H1 (cell line): Measurements from ENCODE around the gene RABEP2. TPM values are rescaled to one million over a fixed set of nuclear protein-coding genes. Genes with fewer than 3 reads are reported as not detected.

Source experiments
- CTCF ChIA-PET: fragments of 300-600 bp; sonication (Branson Sonifier 250); formaldehyde crosslinking; loops from one replicate; lab custom pipeline; 2021; ENCODE audit not compliant: partially characterized antibody; lab: Charles Lee
- POLR2A ChIA-PET: fragments of 300-600 bp; sonication (Branson Sonifier 250); formaldehyde crosslinking; loops from one replicate; lab custom pipeline; 2021; ENCODE audit warnings: inconsistent platforms; ENCODE audit not compliant: partially characterized antibody; lab: Charles Lee
- DNase-seq, 2 experiments: peaks; one replicate each; pipeline versions ENCODE4 v3.0.0 to v3.0.0-alpha.2; 2010 to 2022; ENCODE audit warnings: low spot score in 2 of 2, low read depth in 1 of 2, mixed read lengths in 1 of 2
- FAIRE-seq: peaks from 2 replicates; lab custom pipeline; 2011; peaks lifted over from hg19 to GRCh38; lab: Jason Lieb, UNC
- H2AFZ ChIP-seq: 2 replicates; pipeline ENCODE4 v1.8.1; 2012; ENCODE audit warnings: low read length, inconsistent platforms
- H2AK5ac ChIP-seq: 2 replicates; pipeline ENCODE4 v1.6.1; 2013; ENCODE audit warnings: low read depth, low read length
- H2BK120ac ChIP-seq: replicated peaks from 2 replicates; pipeline ENCODE3; 2013; ENCODE audit warnings: low read depth, low read length, inconsistent platforms
- H2BK12ac ChIP-seq: 2 replicates; pipeline ENCODE4 v1.6.1; 2013; ENCODE audit warnings: low read depth, low read length
- H2BK15ac ChIP-seq: 2 replicates; pipeline ENCODE4 v1.6.1; 2013; ENCODE audit warnings: low read length
- H2BK20ac ChIP-seq: 2 replicates; pipeline ENCODE4 v1.6.1; 2013; ENCODE audit warnings: low read length
- H2BK5ac ChIP-seq: 2 replicates; pipeline ENCODE4 v1.6.1; 2013; ENCODE audit warnings: low read depth, low read length
- H3K14ac ChIP-seq: 2 replicates; pipeline ENCODE4 v1.6.1; 2013; ENCODE audit warnings: inconsistent platforms; ENCODE audit not compliant: insufficient read length
- H3K18ac ChIP-seq: 2 replicates; pipeline ENCODE4 v1.6.1; 2013; ENCODE audit warnings: low read length; ENCODE audit errors: extremely low read depth
- H3K23ac ChIP-seq: 2 replicates; pipeline ENCODE4 v1.6.1; 2013; ENCODE audit warnings: inconsistent platforms; ENCODE audit not compliant: insufficient read length
- H3K23me2 ChIP-seq: 2 replicates; pipeline ENCODE4 v1.6.1; 2013; ENCODE audit warnings: low read depth, low read length
- H3K27ac ChIP-seq: 2 replicates; pipeline ENCODE4 v1.6.1; 2011; ENCODE audit warnings: low read depth, low read length, inconsistent platforms
- H3K27me3 ChIP-seq, 4 experiments: replicated peaks in 1 of 4; 1 replicate in 1 of 4; 2 replicates in 3 of 4; pipeline versions ENCODE4 v1.6.1 to v1.8.1; 2011 to 2013; ENCODE audit warnings: low read length in 3 of 4, mild to moderate bottlenecking in 3 of 4, inconsistent platforms in 2 of 4, mixed read lengths in 2 of 4, moderate library complexity in 1 of 4; ENCODE audit not compliant: control insufficient read depth in 3 of 4, insufficient read depth in 3 of 4; ENCODE audit errors: extremely low read depth in 1 of 4
- H3K36me3 ChIP-seq, 4 experiments: 2 replicates each; pipeline versions ENCODE4 v1.6.1 to v1.8.1; 2011 to 2013; ENCODE audit warnings: mild to moderate bottlenecking in 4 of 4, low read length in 3 of 4, moderate library complexity in 2 of 4, control low read depth in 1 of 4, inconsistent platforms in 1 of 4; ENCODE audit not compliant: insufficient read depth in 4 of 4, control insufficient read depth in 2 of 4
- H3K4ac ChIP-seq: replicated peaks from 2 replicates; pipeline ENCODE3; 2013; ENCODE audit warnings: low read length, low read depth, mixed read lengths, inconsistent platforms; ENCODE audit not compliant: insufficient read length
- H3K4me1 ChIP-seq, 4 experiments: replicated peaks in 1 of 4; 1 replicate in 1 of 4; 2 replicates in 3 of 4; pipeline versions ENCODE4 v1.6.1 to v1.8.1; 2011 to 2013; ENCODE audit warnings: low read length in 3 of 4, inconsistent platforms in 2 of 4, mixed read lengths in 1 of 4; ENCODE audit not compliant: insufficient read depth in 4 of 4, control insufficient read depth in 3 of 4
- H3K4me2 ChIP-seq, 2 experiments: 2 replicates each; pipeline versions ENCODE4 v1.6.1 to v1.8.1; 2011 to 2013; ENCODE audit warnings: low read depth in 2 of 2, low read length in 2 of 2, control low read depth in 1 of 2, inconsistent platforms in 1 of 2, mild to moderate bottlenecking in 1 of 2; ENCODE audit not compliant: insufficient read depth in 1 of 2
- H3K4me3 ChIP-seq, 4 experiments: fragments of 200-600, 300-600 bp in 1 of 4; sonication (generic), shearing (Covaris generic), sonication (Bioruptor Twin) in 1 of 4; 2 replicates each; pipeline versions ENCODE4 v1.5.1 to v1.8.1; 2011 to 2016; ENCODE audit warnings: low read length in 4 of 4, low read depth in 3 of 4, control low read depth in 2 of 4, inconsistent platforms in 2 of 4, mild to moderate bottlenecking in 2 of 4, mixed read lengths in 1 of 4, moderate library complexity in 1 of 4; ENCODE audit not compliant: insufficient read depth in 2 of 4; ENCODE audit errors: extremely low read depth in 1 of 4
- H3K56ac ChIP-seq: replicated peaks from 2 replicates; pipeline ENCODE3; 2013; ENCODE audit warnings: low read depth, mild to moderate bottlenecking, mixed read lengths, low read length, inconsistent platforms; ENCODE audit not compliant: insufficient read length
- H3K79me1 ChIP-seq: 2 replicates; pipeline ENCODE4 v1.6.1; 2013; ENCODE audit warnings: low read depth, low read length, control low read depth
- H3K79me2 ChIP-seq, 2 experiments: 2 replicates each; pipeline versions ENCODE4 v1.6.1 to v1.8.1; 2012 to 2013; ENCODE audit warnings: low read length in 2 of 2, mild to moderate bottlenecking in 2 of 2, inconsistent platforms in 1 of 2; ENCODE audit not compliant: insufficient read depth in 2 of 2, control insufficient read depth in 1 of 2
- H3K9ac ChIP-seq, 4 experiments: replicated peaks in 1 of 4; 1 replicate in 1 of 4; 2 replicates in 3 of 4; pipeline versions ENCODE4 v1.6.1 to v1.8.1; 2011 to 2013; ENCODE audit warnings: low read depth in 3 of 4, low read length in 3 of 4, control low read depth in 2 of 4, mild to moderate bottlenecking in 2 of 4, moderate library complexity in 2 of 4, inconsistent platforms in 1 of 4; ENCODE audit errors: extremely low read depth in 1 of 4
- H3K9me3 ChIP-seq, 2 experiments: 2 replicates each; pipeline versions ENCODE4 v1.6.1 to v1.8.1; 2012 to 2013; ENCODE audit warnings: mild to moderate bottlenecking in 2 of 2, moderate library complexity in 2 of 2, control low read depth in 1 of 2, inconsistent platforms in 1 of 2, low read depth in 1 of 2, low read length in 1 of 2, mixed read lengths in 1 of 2; ENCODE audit not compliant: insufficient read depth in 2 of 2
- H4K20me1 ChIP-seq, 2 experiments: replicated peaks in 1 of 2; 2 replicates each; pipeline versions ENCODE3 to v1.8.1; 2011 to 2013; ENCODE audit warnings: inconsistent platforms in 2 of 2, low read length in 2 of 2, mild to moderate bottlenecking in 1 of 2; ENCODE audit not compliant: insufficient read depth in 2 of 2, control insufficient read depth in 1 of 2
- H4K5ac ChIP-seq: 2 replicates; pipeline ENCODE4 v1.6.1; 2013; ENCODE audit warnings: low read length, low read depth, mixed read lengths, inconsistent platforms; ENCODE audit not compliant: insufficient read length
- H4K8ac ChIP-seq: 2 replicates; pipeline ENCODE4 v1.8.0; 2013; ENCODE audit warnings: mild to moderate bottlenecking, moderate library complexity, low read length, inconsistent platforms; ENCODE audit not compliant: insufficient read depth; ENCODE audit errors: extremely low read depth
- H4K91ac ChIP-seq: replicated peaks from 2 replicates; pipeline ENCODE3; 2013; ENCODE audit warnings: low read length, mixed read lengths, inconsistent platforms; ENCODE audit not compliant: insufficient read length
- CTCF ChIP-seq, 3 experiments: IDR thresholded peaks; 1 replicate in 2 of 3; 2 replicates in 1 of 3; pipeline versions ENCODE4 v1.5.1 to v1.6.1; 2011; ENCODE audit warnings: low read length in 3 of 3, mild to moderate bottlenecking in 3 of 3, inconsistent platforms in 2 of 3, low read depth in 1 of 3, moderate library complexity in 1 of 3; ENCODE audit not compliant: insufficient read depth in 1 of 3; ENCODE audit errors: control extremely low read depth in 1 of 3
- RAD21 ChIP-seq, 2 experiments: IDR thresholded peaks in 1 of 2; conservative IDR thresholded peaks in 1 of 2; 2 replicates each; pipeline ENCODE4 v1.6.1; 2011; ENCODE audit warnings: low read depth in 2 of 2, low read length in 2 of 2, improper control_type of control experiment in 1 of 2, inconsistent platforms in 1 of 2, mild to moderate bottlenecking in 1 of 2, moderate library complexity in 1 of 2
- TBP ChIP-seq: IDR thresholded peaks from 2 replicates; pipeline ENCODE4 v1.6.1; 2011; ENCODE audit warnings: low read depth, low read length, improper control_type of control experiment
- TEAD4 ChIP-seq: IDR thresholded peaks from 2 replicates; pipeline ENCODE4 v1.6.1; 2012; ENCODE audit warnings: low read depth, low read length, inconsistent platforms, mixed read lengths
- WGBS, 2 experiments: shearing (Covaris generic) in 1 of 2; methylation state at CpG; one replicate each; pipeline versions ENCODE4 v1.1.6 to v1.1.7; 2013 to 2015; ENCODE audit warnings: low lambda C conversion rate in 2 of 2, mixed read lengths in 2 of 2, inconsistent platforms in 1 of 2, low coverage in 1 of 2, missing lambda C conversion rate in 1 of 2; ENCODE audit not compliant: insufficient replicate concordance in 2 of 2, insufficient coverage in 1 of 2, insufficient read length in 1 of 2; ENCODE audit errors: extremely low coverage in 1 of 2, missing lambda C conversion rate in 1 of 2; 5-methylcytosine and 5-hydroxymethylcytosine counted together
- polyA plus RNA-seq, 7 experiments: library from polyadenylated mRNA; depleted of rRNA in 3 of 7; stranded (reverse) in 5 of 7; unstranded in 2 of 7; fragments of >200 nt in 5 of 7; fragments of 200-250 nt in 2 of 7; gene quantifications; 1 replicate in 5 of 7; 2 replicates in 1 of 7; 4 replicates in 1 of 7; pipeline versions ENCODE4 v1.2.1 to v1.2.3, GENCODE V29; 2011 to 2013; ENCODE audit warnings: missing spikeins in 2 of 7, mixed read lengths in 2 of 7
- total RNA-seq: library from RNA; stranded (reverse); fragmentation: NEBNext Ultra II Directional; extraction: Animal tissue kit (Norgen Biotek cat#: 25700); gene quantifications from 2 replicates; pipeline ENCODE4 v1.2.1, GENCODE V29; 2021

RABEP2 gene
- total and polyA plus RNA-seq, 2 of the 8 experiments (the other 6 are each of a cell fraction or from before 2014, with no cell fraction given), result 10.4 to 14.9 TPM

- Histone ChIP-seq H3K79me2 (peaks cover 0 to 8% of the 10 kb centered on the region in 2 experiments; a peak in 1 of 4 replicates), H3K79me1 (peaks cover 4% of the 10 kb centered on the region; the same call in 1 of the 2 replicates), H3K23me2 (peaks cover 8% of the 10 kb centered on the region), H3K36me3 (peaks cover 0 to 2% (median 0%) of the 10 kb centered on the region in 4 experiments; a peak in 1 of 8 replicates), H2BK20ac (no peak overlapping the region), H3K27ac (peak overlapping the region; percentile 55; the same call in 1 of the 2 replicates), H3K9me3 (no peaks in the 10 kb centered on the region), H3K14ac (no peak overlapping the region), H4K8ac (peak overlapping the region; percentile 89), H4K20me1 (peaks cover 2 to 6% of the 10 kb centered on the region in 2 experiments), H2BK15ac (no peak overlapping the region), H2AK5ac (no peak overlapping the region), H4K5ac (peak overlapping the region; percentile 60), H3K18ac (peak overlapping the region; percentile 71), H2BK120ac (no peak overlapping the region), H3K4me1 (peaks cover 0 to 7% (median 3%) of the 10 kb centered on the region in 4 experiments; a peak in 5 of 7 replicates), H3K4me2 (peak overlapping the region; percentile 77 to 95), H2AFZ (peak overlapping the region; percentile 45), H2BK12ac (peak overlapping the region; percentile 75; the same call in 1 of the 2 replicates), H4K91ac (peak overlapping the region; percentile 90), H3K56ac (peak overlapping the region; percentile 98), H3K27me3 (no peaks in the 10 kb centered on the region), H3K4ac (peak overlapping the region; percentile 76), H2BK5ac (peak overlapping the region; percentile 75), H3K4me3 (peak overlapping the region; percentile 80 to 96 (median 87)), H3K9ac (peak overlapping the region; percentile 76 to 81 (median 80)), H3K23ac (no peak overlapping the region)
- WGBS, 2 experiments, result 3% methylated on average over 17 of the region's 17 CpGs; no CpG with 5 or more reads in 1 of the 2 experiments
- FAIRE-seq, result no peak
- CTCF ChIA-PET, result interaction anchor here (0.6 to 2.5 kb wide), 14 partner anchors 10 to 1057 kb away, joined by 3 to 14 read pairs (median 4); partner anchors contain the start of genes LAT, NFATC2IP, TLCD3B and TUFM
- POLR2A ChIA-PET, result interaction anchor here (0.6 to 2.9 kb wide), 18 partner anchors 8 to 151 kb away, joined by 3 to 19 read pairs (median 5); partner anchors contain the start of genes ATXN2L, LAT, SH2B1 and TUFM
- DNase-seq, result peak; percentile 15 to 71
- TF ChIP-seq TBP, result peak; percentile 19; the same call in 1 of the 2 replicates
- TF ChIP-seq RAD21 (IDR thresholded peaks at IDR 0.05 in 1 of 2, conservative IDR thresholded peaks at IDR 0.05 in 1 of 2; ENCODE audit: low read depth in 2 of 2, low read length in 2 of 2), result peak; percentile 54 to 64
- TF ChIP-seq CTCF (IDR thresholded peaks at IDR 0.05; ENCODE audit: control extremely low read depth in 1 of 3, insufficient read depth in 1 of 3, low read depth in 1 of 3, low read length in 3 of 3), result peak; percentile 70 to 79 (median 71)
- TF ChIP-seq TEAD4, result no peak
Measured at GRCh38 chr16:28974007-28974436, 49.0 kb upstream of the RABEP2 start.
